ENCODE measurements around the gene NF2.

Gene NF2

GRCh38 chr22:29670626-29671025, 67.2 kb downstream of the NF2 start:
- no peak for DNase-seq

GRCh38 chr22:29673361-29674066, 70.1 kb downstream of the NF2 start:
- no peak for DNase-seq

DNA sequence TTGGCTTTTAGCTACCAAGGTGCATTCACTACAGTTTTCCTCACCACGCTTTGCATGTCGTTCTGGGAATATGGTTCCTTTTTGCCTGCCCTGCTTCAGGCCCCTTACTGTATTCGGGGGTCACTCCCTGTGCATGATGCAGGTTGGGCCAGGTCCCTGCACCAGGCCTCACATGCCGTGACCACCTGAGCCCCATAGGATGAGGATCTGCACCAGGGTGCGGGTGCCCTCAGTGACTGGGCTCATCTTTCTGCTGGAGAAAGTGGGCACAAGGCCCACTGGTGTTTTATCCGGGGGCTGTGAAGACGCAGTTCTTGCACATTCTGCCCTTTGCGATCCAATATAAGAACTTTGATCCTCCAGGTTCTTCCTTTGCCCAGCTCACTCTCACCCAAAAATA, 70.7 kb downstream of the NF2 start:
- DNase-seq, result no peak

DNA sequence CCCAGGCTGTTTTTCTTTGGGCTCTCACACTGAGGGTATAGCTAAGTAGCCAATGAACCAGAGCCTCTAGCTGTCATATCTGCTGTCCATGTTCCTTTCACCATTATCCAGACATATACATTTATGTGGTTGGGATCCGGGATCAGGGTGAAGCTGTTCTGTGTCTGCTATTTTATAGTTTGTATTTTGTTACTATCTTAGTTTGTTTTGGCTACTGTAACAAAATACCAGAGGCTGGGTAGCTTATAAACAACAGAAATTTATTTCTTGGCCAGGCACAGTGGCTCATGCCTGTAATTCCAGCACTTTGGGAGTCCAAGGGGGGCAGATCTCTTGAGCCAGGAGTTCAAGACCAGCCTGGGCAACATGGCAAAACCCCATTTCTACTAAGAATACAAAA, 75.9 kb downstream of the NF2 start:
- no peak for DNase-seq

DNA sequence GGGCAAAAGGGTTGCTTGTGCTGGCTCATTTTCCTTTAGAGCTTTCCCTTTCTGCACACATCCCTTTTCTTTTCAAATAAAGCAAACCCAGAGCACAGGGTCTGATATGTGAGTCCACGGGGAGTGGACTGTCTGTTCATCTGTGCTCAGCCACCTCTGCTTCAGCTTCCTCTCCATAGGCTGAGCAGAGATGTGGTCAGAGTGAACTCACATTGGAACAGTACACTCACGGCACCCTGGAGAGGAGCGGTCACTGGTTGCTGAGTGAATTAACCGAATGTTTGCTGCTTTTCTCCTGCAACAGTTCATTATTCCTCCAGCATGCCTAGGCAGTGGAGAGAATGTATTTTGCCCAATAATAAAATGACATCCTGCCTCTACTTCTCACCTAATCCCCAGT, 80.1 kb downstream of the NF2 start:
- no peak for DNase-seq

DNA sequence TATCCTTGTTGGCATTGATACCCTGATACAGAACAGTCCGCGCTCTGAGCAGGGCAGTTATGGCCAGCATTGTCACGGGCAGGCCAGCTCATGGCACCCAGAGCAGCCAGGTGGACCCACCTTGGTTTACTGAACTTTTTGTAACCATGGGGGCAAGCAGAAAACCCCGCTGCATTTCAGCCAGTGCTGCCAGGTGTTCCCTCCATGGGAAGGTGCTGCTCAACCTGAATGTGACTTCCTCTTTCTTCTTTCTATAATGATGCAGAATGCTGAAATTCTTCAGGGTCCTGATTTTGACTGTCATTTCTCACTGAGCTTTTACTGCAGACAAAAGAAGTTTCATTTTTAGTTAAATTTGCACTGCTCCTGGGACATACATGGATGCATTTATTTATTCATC, 80.8 kb downstream of the NF2 start:
- DNase-seq, result no peak

DNA sequence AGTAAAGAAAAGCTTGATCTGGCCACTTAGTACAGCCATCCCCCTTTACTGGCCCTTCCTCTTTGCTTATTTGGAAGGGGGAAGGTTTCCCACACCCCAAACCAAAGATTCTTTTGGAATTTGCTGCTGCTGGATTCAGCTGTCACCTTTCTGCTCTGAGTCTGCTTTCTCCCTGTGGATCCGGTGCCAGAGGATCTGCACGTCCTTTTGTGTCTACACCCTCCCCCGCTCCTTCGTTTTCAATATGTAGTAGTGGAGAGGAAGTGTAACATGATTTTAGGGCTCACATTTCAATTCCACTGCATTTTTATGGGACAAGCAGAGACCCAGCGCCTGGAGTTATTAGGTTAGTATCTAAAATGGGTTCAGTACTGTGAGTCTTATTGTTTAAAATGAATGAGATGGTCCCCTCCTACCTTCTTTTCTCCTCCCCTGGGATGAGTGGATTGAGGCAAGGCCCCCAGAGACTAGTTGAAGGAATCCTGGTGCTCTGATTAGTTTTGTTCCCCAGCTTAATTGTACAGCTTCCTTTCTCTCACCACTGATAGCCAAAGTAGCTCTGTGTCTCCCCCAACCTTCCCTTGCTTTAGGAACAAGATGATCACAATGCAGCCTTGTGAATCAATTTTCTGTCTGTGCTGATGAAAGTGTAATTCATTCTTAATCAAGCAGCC, 85.9 kb downstream of the NF2 start:
- DNase-seq, result no peak

DNA sequence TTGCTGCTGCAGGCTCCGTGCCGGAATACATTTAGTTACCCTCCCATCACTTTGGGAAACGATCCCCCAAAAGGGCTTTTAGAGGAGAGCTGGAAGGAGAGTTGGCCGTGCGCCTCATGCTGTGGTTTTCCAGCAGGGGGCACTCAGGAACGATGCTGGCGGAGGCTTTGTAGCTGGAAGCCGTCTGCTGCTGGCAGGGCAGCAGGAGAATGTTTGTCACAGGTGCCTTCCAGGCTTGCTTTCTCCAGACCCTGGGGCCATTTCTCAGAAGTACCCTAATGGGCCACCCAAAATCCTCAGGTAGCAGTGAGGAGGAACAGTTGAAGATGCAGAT, 86.4 kb downstream of the NF2 start:
- peak; percentile 50 to 71 (median 56) for DNase-seq

GRCh38 chr22:29690476-29690875, 87.0 kb downstream of the NF2 start:
- DNase-seq, result no peak

GRCh38 chr22:29691636-29692326, 88.3 kb downstream of the NF2 start:
- no peak for DNase-seq

GRCh38 chr22:29692327-29692640, 88.9 kb downstream of the NF2 start:
- no peak for DNase-seq

GRCh38 chr22:29693161-29693560, 89.7 kb downstream of the NF2 start:
- no peak for DNase-seq

- no peak for DNase-seq
Measured at GRCh38 chr22:29693671-29694070, 90.2 kb downstream of the NF2 start.

DNA sequence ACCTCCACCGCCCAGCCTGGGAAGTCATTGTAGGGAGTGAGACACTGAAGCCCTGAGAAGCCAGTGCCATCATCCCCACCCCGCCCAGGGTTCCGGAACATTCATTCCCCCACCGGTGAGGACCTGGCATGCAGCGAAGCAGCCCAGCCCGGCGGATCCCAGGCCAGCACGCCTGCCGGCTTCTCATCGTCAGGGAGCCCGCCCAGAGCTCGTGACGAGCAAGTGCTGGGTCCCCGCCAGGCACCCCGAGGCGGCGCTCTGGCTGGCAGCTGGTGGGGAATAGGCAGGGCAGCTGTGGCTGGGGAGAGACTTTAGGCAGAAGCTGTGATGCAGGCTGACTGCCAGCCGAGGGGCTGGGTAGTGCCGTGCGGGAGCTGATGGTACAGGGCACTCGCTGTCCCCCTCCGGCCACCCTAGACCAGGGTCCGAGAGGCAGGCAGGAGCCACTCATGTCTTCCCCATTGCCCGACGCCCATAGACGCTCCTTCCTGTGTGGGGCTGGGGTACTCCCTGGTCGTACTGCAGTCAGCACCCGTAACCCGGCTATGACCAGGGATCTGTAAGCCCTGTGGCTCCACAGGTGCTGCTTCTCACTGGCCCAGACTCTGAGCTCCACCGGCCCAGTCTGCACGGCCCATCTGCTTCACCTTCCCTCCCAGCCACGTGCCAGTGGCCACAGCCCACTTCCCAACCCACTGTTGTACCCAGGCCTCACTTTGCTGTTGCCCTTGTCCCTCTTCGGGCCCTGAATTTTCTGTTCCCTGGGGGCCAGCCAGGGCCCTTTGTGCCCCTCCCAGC, 91.9 kb downstream of the NF2 start:
- no peak for DNase-seq

GRCh38 chr22:29697853-29698598, 94.6 kb downstream of the NF2 start:
- no peak for DNase-seq

GRCh38 chr22:29700206-29700899, 96.9 kb downstream of the NF2 start:
- DNase-seq, result no peak

DNA sequence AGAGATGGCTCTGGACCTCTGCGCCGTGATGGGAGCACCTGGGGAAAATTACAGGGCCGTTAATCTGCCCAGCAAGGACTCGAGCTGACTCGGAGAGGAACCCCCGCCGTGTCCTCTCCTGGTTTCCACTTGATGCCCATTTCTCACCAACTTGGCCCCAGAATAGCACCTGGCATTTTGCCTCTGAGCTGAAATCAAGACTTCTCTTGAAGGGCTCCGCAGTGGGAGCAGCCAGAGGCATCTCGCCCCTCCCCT, 97.4 kb downstream of the NF2 start:
- no peak for DNase-seq

- DNase-seq, result no peak
Measured at GRCh38 chr22:29701155-29701999, 97.9 kb downstream of the NF2 start.

GRCh38 chr22:29702000-29702930, 98.8 kb downstream of the NF2 start:
- no peak for DNase-seq

- DNase-seq, result peak in 2 of 3 donors; percentile 36 to 50
Measured at GRCh38 chr22:29702931-29703501, 99.6 kb downstream of the NF2 start.

Measured in suppressor macrophage treated with lipopolysaccharide for 1 hour (primary cell).